GM18909 (cell line): Measurements from ENCODE around the gene PTK7.
"Not testable (repeated sequence)": the region's sequence is repeated elsewhere in the genome, so short reads cannot be mapped to it uniquely, and the experiment has no call there.

Source experiments
- ATAC-seq: cut with Tn5 transposase; IDR thresholded peaks from one replicate; pipeline ENCODE4 v1.9.1; 2021; ENCODE audit warnings: mild to moderate bottlenecking; ENCODE audit not compliant: unreplicated experiment, poor library complexity

Gene PTK7

GRCh38 chr6:43138267-43138666 lies 62.2 kb downstream of the PTK7 start:
- ATAC-seq = no peak

- ATAC-seq = not testable (repeated sequence)
These were observed 63.9 kb downstream of the PTK7 start for GRCh38 chr6:43139973-43140372.

GRCh38 chr6:43141644-43142043 lies 65.5 kb downstream of the PTK7 start:
- ATAC-seq = no peak

GRCh38 chr6:43142101-43142500 lies 66.0 kb downstream of the PTK7 start:
- no peak for ATAC-seq

- ATAC-seq = no peak
These were observed 67.4 kb downstream of the PTK7 start for GRCh38 chr6:43143235-43144128.

- no peak for ATAC-seq
These were observed 68.8 kb downstream of the PTK7 start for GRCh38 chr6:43144879-43145278.

GRCh38 chr6:43146261-43146660 lies 70.1 kb downstream of the PTK7 start:
- no peak for ATAC-seq

GRCh38 chr6:43146709-43147688 lies 70.9 kb downstream of the PTK7 start:
- no peak for ATAC-seq

GRCh38 chr6:43147691-43148477 lies 71.8 kb downstream of the PTK7 start:
- no peak for ATAC-seq

GRCh38 chr6:43149265-43149664 lies 73.2 kb downstream of the PTK7 start:
- no peak for ATAC-seq

GRCh38 chr6:43150051-43150751 lies 74.1 kb downstream of the PTK7 start:
- ATAC-seq = no peak

- ATAC-seq = no peak
These were observed 83.5 kb downstream of the PTK7 start for GRCh38 chr6:43159599-43159998.

- no peak for ATAC-seq
These were observed 87.8 kb downstream of the PTK7 start for GRCh38 chr6:43163899-43164298.

- ATAC-seq = no peak
These were observed 94.4 kb downstream of the PTK7 start for GRCh38 chr6:43170417-43170930.

- peak; percentile 70 for ATAC-seq
These were observed 95.0 kb downstream of the PTK7 start, which contains the start of gene SRF for GRCh38 chr6:43170931-43171706. Gene SRF, plus strand, starts transcription at chr6:43171269. Its CDS starts 388 bp downstream, at chr6:43171657.

- no peak for ATAC-seq
These were observed 95.6 kb downstream of the PTK7 start for GRCh38 chr6:43171707-43172103.

GRCh38 chr6:43172104-43173007 lies 96.2 kb downstream of the PTK7 start:
- no peak for ATAC-seq
